Bronchial epithelial cell (primary cell): ENCODE measurements around the gene HSPA12A. TPM values are rescaled to one million over a fixed set of nuclear protein-coding genes. Genes with fewer than 3 reads are reported as not detected.

Source experiments
- DNase-seq: peaks from one replicate; pipeline ENCODE4 v3.0.0-alpha.2; 2010; ENCODE audit warnings: low read depth
- FAIRE-seq: peaks from 2 replicates; lab custom pipeline; 2011; peaks lifted over from hg19 to GRCh38; lab: Jason Lieb, UNC
- H3K27me3 ChIP-seq: 2 replicates; pipeline ENCODE4 v1.5.1; 2011; ENCODE audit warnings: low read length; ENCODE audit not compliant: control insufficient read depth, insufficient read depth
- H3K36me3 ChIP-seq: 2 replicates; pipeline ENCODE4 v1.5.1; 2011; ENCODE audit warnings: low read length; ENCODE audit not compliant: control insufficient read depth, insufficient read depth
- H3K4me3 ChIP-seq: 2 replicates; pipeline ENCODE4 v1.5.1; 2011; ENCODE audit warnings: mild to moderate bottlenecking, low read depth, low read length, control low read depth
- total RNA-seq: library from RNA; depleted of rRNA; stranded (reverse); fragments of >200 nt; gene quantifications from 2 replicates; pipeline ENCODE4 v1.2.1, GENCODE V29; 2014
- TF ChIP-seq, protein P1 (sequence below): IDR thresholded peaks from 2 replicates; pipeline ENCODE4 v1.5.1; 2011; ENCODE audit warnings: mild to moderate bottlenecking, moderate library complexity, low read length, control low read depth, inconsistent platforms; ENCODE audit not compliant: insufficient read depth, severe bottlenecking

HSPA12A gene
- total RNA-seq, 1 donor from 2014 or later, result 0.79 TPM

DNA sequence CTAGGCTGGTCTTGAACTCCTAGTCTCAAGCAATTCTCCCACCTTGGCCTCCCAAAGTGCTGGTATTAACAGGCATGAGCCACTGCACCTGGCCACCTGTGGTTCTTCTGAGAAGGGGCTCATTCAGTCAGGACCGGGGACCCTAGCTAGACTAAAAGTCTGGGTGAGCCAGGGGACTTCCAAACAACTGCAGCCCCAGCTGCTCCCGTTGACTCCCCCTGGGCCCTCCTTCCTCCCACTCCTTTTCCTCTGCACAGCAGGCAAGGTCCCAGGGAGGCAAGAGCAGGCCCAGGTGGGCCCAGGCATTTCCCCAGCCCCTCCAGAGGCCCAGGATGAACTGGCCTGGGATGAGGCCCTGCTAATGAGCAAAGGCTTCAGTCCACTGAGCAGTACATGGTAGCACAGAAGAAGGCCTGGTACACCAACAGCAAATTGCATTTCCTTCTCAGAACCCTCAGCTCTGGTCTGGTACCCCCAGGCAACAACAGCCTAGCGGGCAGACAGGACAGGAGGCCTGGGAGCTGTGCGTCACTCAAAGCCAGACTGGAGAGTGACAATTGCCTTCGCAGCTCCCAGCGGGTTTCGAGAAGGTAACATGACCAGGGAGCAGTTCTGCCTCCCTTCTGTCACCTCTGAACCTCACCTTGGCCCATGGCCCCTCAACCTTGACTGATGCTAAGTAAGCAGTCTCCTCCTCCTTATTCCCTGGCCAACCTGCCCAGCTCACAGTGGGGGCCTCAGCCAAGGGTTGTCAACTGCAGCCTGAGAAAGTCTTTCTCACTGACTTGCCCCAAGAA lies 30.7 kb upstream of the HSPA12A start:
- DNase-seq, result no peak
- no peak for FAIRE-seq
- TF ChIP-seq, protein P1, sequence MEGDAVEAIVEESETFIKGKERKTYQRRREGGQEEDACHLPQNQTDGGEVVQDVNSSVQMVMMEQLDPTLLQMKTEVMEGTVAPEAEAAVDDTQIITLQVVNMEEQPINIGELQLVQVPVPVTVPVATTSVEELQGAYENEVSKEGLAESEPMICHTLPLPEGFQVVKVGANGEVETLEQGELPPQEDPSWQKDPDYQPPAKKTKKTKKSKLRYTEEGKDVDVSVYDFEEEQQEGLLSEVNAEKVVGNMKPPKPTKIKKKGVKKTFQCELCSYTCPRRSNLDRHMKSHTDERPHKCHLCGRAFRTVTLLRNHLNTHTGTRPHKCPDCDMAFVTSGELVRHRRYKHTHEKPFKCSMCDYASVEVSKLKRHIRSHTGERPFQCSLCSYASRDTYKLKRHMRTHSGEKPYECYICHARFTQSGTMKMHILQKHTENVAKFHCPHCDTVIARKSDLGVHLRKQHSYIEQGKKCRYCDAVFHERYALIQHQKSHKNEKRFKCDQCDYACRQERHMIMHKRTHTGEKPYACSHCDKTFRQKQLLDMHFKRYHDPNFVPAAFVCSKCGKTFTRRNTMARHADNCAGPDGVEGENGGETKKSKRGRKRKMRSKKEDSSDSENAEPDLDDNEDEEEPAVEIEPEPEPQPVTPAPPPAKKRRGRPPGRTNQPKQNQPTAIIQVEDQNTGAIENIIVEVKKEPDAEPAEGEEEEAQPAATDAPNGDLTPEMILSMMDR, result no peak

DNA sequence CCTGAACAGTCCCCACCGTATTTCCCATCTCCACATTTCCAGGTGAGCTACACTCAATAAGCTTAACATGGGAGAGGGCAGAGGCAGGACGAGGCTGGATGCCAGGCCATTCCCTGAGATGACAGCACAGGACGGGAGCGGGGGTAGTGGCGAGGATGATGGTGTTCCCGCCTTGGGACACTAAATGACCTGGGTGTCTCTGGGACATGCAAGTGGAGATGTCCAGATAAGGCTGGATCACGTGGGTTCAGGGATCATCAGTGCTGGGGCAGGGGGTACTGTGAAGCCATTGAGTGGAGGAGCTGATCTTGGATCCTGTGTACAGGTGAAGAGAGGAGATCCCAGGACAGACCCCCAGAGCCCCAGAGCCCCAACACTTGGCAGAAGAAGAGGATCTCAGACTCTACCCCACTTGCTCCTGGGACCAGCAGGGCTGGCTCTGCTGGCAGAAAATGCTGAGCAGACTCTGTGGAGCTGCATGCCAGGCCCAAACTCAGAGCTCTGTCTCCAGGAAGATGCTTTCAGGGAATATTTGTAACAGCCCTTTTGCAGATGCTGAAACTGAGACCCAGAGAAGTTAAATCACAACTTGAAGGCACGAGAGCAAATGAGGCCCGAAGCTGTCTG lies 29.7 kb upstream of the HSPA12A start:
- Histone ChIP-seq H3K4me3 (no peak overlapping the region), H3K27me3 (peaks cover 1% of the 10 kb centered on the region), H3K36me3 (no peaks in the 10 kb centered on the region)
- FAIRE-seq (no peak), DNase-seq (no peak)
- TF ChIP-seq, protein P1, result no peak

More for the DNA sequence above, 30.7 kb upstream of the HSPA12A start:
- no peak overlapping the region for H3K4me3 ChIP-seq
- H3K36me3 ChIP-seq, result no peaks in the 10 kb centered on the region
- H3K27me3 ChIP-seq, result peaks cover 1% of the 10 kb centered on the region

DNA sequence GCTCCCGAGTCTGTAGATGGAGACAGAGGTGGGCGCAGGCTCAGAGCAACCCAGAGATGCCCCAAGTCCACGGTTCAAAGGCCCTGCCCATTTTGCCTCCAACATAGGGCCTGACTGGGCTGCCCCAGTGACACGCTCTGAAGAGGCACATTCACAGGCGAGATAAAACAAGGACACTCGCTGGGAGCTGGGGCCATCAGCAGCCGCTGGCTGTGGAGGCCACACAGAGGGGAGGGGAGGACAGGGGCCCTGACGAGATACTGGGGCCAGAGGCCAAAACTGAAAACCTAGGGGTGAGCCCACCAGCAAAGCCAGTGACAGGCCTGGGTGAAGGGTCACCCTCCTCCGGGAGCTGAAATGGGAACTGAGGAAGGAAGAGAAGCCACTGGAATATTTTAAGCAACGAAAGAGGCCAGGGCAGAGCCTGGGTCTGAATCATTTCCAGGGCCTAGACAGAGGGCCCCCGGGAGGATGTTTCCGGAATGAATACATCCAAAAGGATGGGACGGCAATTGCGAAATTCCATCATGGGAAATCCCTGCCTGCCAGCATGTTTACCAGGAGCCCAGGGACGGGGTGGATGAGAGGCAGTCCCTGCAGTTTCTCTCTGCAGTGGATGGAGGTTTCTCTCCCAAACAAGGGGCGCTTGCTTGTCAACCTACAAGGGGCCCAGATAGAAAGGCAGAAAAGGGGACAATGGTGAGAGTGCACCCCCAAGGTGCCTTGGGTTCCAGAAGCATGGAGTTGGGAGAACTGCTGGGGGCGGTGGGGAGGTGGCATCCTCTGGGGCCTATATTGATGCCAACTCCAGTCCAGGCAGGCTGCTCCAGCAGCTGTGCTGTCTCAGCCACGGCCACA lies 29.0 kb upstream of the HSPA12A start:
- H3K36me3 ChIP-seq, result no peaks in the 10 kb centered on the region
- FAIRE-seq, result no peak
- TF ChIP-seq, protein P1, result no peak
- peaks cover 3% of the 10 kb centered on the region for H3K27me3 ChIP-seq
- no peak overlapping the region for H3K4me3 ChIP-seq
- peak; percentile 87 for DNase-seq

DNA sequence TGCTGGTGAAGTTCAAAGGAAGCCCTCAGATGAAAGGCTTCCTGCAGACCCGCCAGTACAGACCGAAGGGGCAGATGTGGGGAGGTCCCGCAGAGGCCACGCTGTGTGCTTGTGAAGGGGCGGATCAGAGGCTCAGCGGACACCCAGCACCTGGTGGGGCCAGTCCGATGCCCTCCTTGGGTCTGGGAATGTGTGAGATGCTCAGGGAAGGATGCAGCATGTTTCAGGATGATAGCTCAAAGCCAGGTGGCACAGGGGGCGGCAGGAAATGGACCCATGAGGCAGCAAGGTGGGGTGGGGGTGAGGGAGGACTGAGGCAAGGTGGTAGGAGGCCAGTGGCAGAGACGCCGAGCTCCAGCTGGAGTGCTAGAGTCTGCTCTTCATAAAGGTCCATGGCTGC lies 27.9 kb upstream of the HSPA12A start:
- Histone ChIP-seq H3K27me3 (peaks cover 3% of the 10 kb centered on the region), H3K36me3 (no peaks in the 10 kb centered on the region), H3K4me3 (no peak overlapping the region)
- TF ChIP-seq, protein P1, result no peak
- DNase-seq, result no peak
- no peak for FAIRE-seq

DNA sequence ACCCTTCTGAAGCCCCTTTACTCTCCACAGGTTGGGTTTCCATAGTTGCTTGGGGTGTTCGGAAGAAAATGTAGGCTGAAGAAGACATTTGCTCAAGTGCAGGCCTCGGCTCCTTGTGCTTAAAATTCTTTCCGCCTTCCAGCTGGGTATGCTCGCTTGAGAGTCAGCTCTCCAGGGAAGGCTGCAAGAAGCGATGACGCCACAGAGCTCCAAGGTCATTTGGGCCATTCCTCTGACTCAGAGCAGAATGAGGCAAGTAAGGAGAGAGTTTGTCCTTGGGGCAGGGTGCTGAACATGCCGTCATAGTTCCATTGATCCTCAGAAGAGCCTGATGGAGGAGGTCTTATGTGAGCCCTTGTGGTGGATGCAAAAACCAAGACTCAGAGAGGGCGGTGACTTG lies 27.4 kb upstream of the HSPA12A start:
- DNase-seq, result no peak
- no peak overlapping the region for H3K4me3 ChIP-seq
- peaks cover 3% of the 10 kb centered on the region for H3K27me3 ChIP-seq
- TF ChIP-seq, protein P1, result no peak
- no peaks in the 10 kb centered on the region for H3K36me3 ChIP-seq
- FAIRE-seq, result no peak
